GM12878 (cell line): ENCODE data around the gene FAM98C. TPM values are rescaled to one million over a fixed set of nuclear protein-coding genes. Genes with fewer than 3 reads are reported as not detected.

Source experiments
- BMI1 ChIP-seq: fragments of 450-650 bp; IDR thresholded peaks from 2 replicates; pipeline ENCODE4 v1.6.1; 2016; ENCODE audit warnings: mild to moderate bottlenecking, moderate library complexity, borderline replicate concordance
- CHD1 ChIP-seq: IDR thresholded peaks from 2 replicates; pipeline ENCODE4 v1.6.1; 2012; ENCODE audit warnings: low read depth, low read length, improper control_type of control experiment
- CREB1 ChIP-seq: IDR thresholded peaks from 2 replicates; pipeline ENCODE4 v1.6.1; 2012; ENCODE audit warnings: low read depth, mild to moderate bottlenecking, inconsistent platforms
- CREM ChIP-seq: IDR thresholded peaks from 2 replicates; pipeline ENCODE4 v1.6.1; 2014; ENCODE audit warnings: antibody characterized with exemption, low read depth
- FOXM1 ChIP-seq: IDR thresholded peaks from 2 replicates; pipeline ENCODE4 v1.6.1; 2012; ENCODE audit warnings: low read depth, mild to moderate bottlenecking, inconsistent platforms, low read length, moderate library complexity
- KLF5 ChIP-seq: fragments of 450-650 bp; IDR thresholded peaks from 2 replicates; pipeline ENCODE4 v1.6.1; 2014; ENCODE audit warnings: mild to moderate bottlenecking; ENCODE audit not compliant: partially characterized antibody
- MTA2 ChIP-seq: fragments of 450-650 bp; IDR thresholded peaks from 2 replicates; pipeline ENCODE4 v1.6.1; 2016; ENCODE audit warnings: low read depth, mild to moderate bottlenecking, moderate library complexity
- PAX5 ChIP-seq: IDR thresholded peaks from 2 replicates; pipeline ENCODE4 v1.6.1; 2011; ENCODE audit warnings: low read depth, low read length, borderline replicate concordance
- RAD51 ChIP-seq: fragments of 450-650 bp; IDR thresholded peaks from 2 replicates; pipeline ENCODE4 v1.6.1; 2016; ENCODE audit warnings: moderate library complexity, mild to moderate bottlenecking, inconsistent platforms
- REST ChIP-seq: IDR thresholded peaks from 2 replicates; pipeline ENCODE4 v1.6.1; 2012; ENCODE audit warnings: mild to moderate bottlenecking, low read depth, low read length
- SREBF2 ChIP-seq: IDR thresholded peaks from 2 replicates; pipeline ENCODE4 v1.6.1; 2012; ENCODE audit warnings: mild to moderate bottlenecking, low read length
- TCF7 ChIP-seq: IDR thresholded peaks from 2 replicates; pipeline ENCODE4 v1.6.1; 2014; ENCODE audit warnings: antibody characterized with exemption, borderline replicate concordance
- ZBTB11 ChIP-seq: fragments of 450-650 bp; formaldehyde crosslinking; IDR thresholded peaks from 2 replicates; pipeline ENCODE4 v1.5.0; 2022; ENCODE audit warnings: mild to moderate bottlenecking, missing genetic modification characterization
- ZNF24 ChIP-seq: fragments of 450-650 bp; IDR thresholded peaks from 2 replicates; pipeline ENCODE4 v1.6.1; 2017; ENCODE audit warnings: antibody characterized with exemption, mild to moderate bottlenecking
- ZNF274 ChIP-seq: IDR thresholded peaks from one replicate; pipeline ENCODE4 v1.8.0; 2011; ENCODE audit not compliant: insufficient read length, insufficient read depth
- polyA plus RNA-seq, 11 experiments: library from polyadenylated mRNA; depleted of rRNA in 4 of 11; unstranded in 6 of 11; stranded (reverse) in 5 of 11; fragments of >200 nt; fragmentation: Nextera tagmentation in 4 of 11; fragmentation: Illumina TruSeq in 1 of 11; extraction: Ambion mirVana in 4 of 11; extraction: Trizol in 1 of 11; gene quantifications; 1 replicate in 1 of 11; 2 replicates in 10 of 11; pipeline versions ENCODE4 v1.2.1 to v1.2.3, GENCODE V29; 2011 to 2016; ENCODE audit warnings: inconsistent platforms in 2 of 11, missing spikeins in 2 of 11, low read depth in 1 of 11
- total RNA-seq, 4 experiments: library from RNA; depleted of rRNA in 3 of 4; stranded (reverse); fragments of >200 nt in 3 of 4; fragmentation: Illumina TruSeq in 1 of 4; extraction: Trizol in 1 of 4; gene quantifications; 2 replicates each; pipeline versions ENCODE4 v1.2.1 to v1.2.3, GENCODE V29; 2013 to 2021
- TF ChIP-seq, protein P1 (sequence below): IDR thresholded peaks from 2 replicates; pipeline ENCODE4 v1.6.1; 2012; ENCODE audit warnings: low read depth, low read length, improper control_type of control experiment
- TF ChIP-seq, protein P2 (sequence below): IDR thresholded peaks from 2 replicates; pipeline ENCODE4 v1.6.1; 2011; ENCODE audit warnings: borderline replicate concordance, low read depth, mild to moderate bottlenecking, moderate library complexity, low read length; ENCODE audit not compliant: insufficient read depth, poor library complexity, severe bottlenecking
- TF ChIP-seq, protein P3 (sequence below): fragments of 450-650 bp; IDR thresholded peaks from 2 replicates; pipeline ENCODE4 v1.6.1; 2016; ENCODE audit warnings: mild to moderate bottlenecking

FAM98C gene
- total and polyA plus RNA-seq, 10 of the 15 experiments (the other 5 are each of a cell fraction or from before 2014, with no cell fraction given): 1.4 to 17.2 (median 9.5) TPM

DNA sequence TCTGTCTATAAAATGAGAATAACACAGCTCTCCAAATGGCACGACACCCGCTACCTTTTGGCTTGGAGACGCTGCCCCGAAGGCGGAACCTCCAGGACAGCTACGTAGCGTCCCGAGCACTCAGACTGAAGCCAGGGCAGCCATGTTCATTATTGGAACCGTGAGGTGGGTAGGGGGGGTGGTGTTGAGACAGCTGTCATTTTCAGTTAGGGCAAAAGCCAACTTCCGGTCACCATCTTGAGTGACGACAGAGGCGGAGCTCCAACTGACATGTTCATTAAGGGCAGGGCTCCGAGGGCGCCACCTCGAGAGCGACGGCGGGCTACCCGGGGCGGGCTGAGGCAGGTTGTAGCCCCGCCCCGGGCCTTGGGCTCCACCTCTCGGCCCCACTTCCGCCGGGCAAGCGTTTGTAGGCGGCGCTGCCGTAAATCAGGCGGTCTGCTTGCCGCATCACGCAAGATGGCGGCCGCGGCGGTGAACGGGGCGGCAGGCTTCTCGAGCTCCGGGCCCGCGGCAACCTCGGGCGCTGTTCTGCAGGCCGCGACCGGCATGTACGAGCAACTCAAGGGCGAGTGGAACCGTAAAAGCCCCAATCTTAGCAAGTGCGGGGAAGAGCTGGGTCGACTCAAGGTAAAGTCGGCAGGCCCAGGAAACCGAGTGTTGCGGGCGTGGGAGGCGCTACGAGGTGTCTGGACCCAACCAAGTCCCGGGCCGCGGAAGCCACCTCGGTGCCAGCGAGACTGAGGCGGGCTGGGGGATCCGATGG is 28.4 kb upstream of the FAM98C start, which contains the start of gene PSMD8 (continued):
- TF ChIP-seq, protein P1, sequence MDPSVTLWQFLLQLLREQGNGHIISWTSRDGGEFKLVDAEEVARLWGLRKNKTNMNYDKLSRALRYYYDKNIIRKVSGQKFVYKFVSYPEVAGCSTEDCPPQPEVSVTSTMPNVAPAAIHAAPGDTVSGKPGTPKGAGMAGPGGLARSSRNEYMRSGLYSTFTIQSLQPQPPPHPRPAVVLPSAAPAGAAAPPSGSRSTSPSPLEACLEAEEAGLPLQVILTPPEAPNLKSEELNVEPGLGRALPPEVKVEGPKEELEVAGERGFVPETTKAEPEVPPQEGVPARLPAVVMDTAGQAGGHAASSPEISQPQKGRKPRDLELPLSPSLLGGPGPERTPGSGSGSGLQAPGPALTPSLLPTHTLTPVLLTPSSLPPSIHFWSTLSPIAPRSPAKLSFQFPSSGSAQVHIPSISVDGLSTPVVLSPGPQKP: peak; percentile 95
- TF ChIP-seq RAD51 (0 out of 2 replicates have a peak, but pooled peaks have one; percentile 15), ZNF24 (no peak), ZNF274 (no peak), SREBF2 (no peak; the same call in 1 of the 2 replicates), ZBTB11 (CRISPR knock-in tag) (no peak), MTA2 (no peak), BMI1 (no peak), TCF7 (no peak), REST (no peak; the same call in 1 of the 2 replicates), CREB1 (peak; percentile 94), KLF5 (peak; percentile 56), FOXM1 (no peak), PAX5 (no peak), CREM (peak; percentile 92), CHD1 (no peak)
- TF ChIP-seq, protein P2, sequence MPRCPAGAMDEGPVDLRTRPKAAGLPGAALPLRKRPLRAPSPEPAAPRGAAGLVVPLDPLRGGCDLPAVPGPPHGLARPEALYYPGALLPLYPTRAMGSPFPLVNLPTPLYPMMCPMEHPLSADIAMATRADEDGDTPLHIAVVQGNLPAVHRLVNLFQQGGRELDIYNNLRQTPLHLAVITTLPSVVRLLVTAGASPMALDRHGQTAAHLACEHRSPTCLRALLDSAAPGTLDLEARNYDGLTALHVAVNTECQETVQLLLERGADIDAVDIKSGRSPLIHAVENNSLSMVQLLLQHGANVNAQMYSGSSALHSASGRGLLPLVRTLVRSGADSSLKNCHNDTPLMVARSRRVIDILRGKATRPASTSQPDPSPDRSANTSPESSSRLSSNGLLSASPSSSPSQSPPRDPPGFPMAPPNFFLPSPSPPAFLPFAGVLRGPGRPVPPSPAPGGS: peak; percentile 12
- TF ChIP-seq, protein P3, sequence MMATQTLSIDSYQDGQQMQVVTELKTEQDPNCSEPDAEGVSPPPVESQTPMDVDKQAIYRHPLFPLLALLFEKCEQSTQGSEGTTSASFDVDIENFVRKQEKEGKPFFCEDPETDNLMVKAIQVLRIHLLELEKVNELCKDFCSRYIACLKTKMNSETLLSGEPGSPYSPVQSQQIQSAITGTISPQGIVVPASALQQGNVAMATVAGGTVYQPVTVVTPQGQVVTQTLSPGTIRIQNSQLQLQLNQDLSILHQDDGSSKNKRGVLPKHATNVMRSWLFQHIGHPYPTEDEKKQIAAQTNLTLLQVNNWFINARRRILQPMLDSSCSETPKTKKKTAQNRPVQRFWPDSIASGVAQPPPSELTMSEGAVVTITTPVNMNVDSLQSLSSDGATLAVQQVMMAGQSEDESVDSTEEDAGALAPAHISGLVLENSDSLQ: peak; percentile 96
